NB4 (cell line): ENCODE measurements around the gene MSANTD7.

Source experiments
- MYC ChIP-seq: IDR thresholded peaks from 2 replicates; pipeline ENCODE4 v1.6.1; 2011; ENCODE audit warnings: low read depth, low read length
- POLR2A ChIP-seq: IDR thresholded peaks from 2 replicates; pipeline ENCODE4 v1.6.1; 2011; ENCODE audit warnings: mild to moderate bottlenecking; ENCODE audit not compliant: insufficient read length; ENCODE audit errors: extremely low read depth
- TF ChIP-seq, protein P1 (sequence below): IDR thresholded peaks from one replicate; pipeline ENCODE4 v1.5.1; 2012; ENCODE audit warnings: low read depth, low read length
- TF ChIP-seq, protein P2 (sequence below): IDR thresholded peaks from 2 replicates; pipeline ENCODE4 v1.6.1; 2011; ENCODE audit warnings: low read depth, low read length

DNA sequence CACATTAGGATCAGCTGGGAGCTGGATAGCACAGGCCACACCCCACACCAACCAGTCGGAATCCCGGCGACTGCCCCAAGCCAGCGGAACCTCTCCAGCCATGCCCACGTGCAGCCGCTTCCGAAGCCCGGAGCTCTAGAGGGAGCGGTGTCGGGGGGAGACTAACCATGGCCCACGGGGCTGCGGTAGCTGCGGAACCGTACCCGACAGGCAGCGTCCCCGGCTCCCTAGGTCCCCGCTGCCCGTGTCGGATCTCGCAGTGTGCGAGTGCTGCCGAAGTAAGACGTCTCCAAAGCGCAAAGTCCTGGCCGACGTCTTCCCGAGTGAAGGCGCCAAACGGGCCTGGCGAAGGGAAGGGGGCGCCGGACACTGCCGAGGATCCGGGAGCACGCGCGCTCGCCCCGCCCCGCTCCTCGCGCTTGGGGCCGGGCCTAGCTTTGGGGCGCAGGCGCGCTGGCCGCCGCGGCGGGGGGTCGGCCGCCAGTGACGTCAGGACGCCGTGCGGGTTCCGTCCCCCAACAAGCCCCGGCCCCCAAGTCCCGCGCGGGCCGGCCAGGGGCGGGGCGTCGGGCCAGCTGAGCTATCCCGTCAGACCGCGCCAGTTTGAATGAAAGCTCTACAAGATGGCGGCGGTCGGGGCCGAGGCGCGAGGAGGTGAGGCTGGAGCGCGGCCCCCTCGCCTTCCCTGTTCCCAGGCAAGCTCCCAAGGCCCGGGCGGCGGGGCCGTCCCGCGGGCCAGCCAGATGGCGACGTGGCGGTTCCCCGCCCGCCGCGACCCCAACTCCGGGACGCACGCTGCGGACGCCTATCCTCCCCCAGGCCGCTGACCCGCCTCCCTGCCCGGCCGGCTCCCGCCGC, 40.4 kb downstream of the MSANTD7 start, which contains the start of gene SUV39H2:
- TF ChIP-seq, protein P1, sequence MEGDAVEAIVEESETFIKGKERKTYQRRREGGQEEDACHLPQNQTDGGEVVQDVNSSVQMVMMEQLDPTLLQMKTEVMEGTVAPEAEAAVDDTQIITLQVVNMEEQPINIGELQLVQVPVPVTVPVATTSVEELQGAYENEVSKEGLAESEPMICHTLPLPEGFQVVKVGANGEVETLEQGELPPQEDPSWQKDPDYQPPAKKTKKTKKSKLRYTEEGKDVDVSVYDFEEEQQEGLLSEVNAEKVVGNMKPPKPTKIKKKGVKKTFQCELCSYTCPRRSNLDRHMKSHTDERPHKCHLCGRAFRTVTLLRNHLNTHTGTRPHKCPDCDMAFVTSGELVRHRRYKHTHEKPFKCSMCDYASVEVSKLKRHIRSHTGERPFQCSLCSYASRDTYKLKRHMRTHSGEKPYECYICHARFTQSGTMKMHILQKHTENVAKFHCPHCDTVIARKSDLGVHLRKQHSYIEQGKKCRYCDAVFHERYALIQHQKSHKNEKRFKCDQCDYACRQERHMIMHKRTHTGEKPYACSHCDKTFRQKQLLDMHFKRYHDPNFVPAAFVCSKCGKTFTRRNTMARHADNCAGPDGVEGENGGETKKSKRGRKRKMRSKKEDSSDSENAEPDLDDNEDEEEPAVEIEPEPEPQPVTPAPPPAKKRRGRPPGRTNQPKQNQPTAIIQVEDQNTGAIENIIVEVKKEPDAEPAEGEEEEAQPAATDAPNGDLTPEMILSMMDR = no peak
- TF ChIP-seq MYC = 0 out of 2 replicates have a peak, but pooled peaks have one; percentile 44
- peak; percentile 63 for TF ChIP-seq POLR2A
- TF ChIP-seq, protein P2, sequence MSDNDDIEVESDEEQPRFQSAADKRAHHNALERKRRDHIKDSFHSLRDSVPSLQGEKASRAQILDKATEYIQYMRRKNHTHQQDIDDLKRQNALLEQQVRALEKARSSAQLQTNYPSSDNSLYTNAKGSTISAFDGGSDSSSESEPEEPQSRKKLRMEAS = peak; percentile 27; the same call in 1 of the 2 replicates
